Hematopoietic multipotent progenitor cell (in vitro differentiated cells): ENCODE data around the gene CPHXL2. TPM values are rescaled to one million over a fixed set of nuclear protein-coding genes. Genes with fewer than 3 reads are reported as not detected.

Source experiments
- DNase-seq, 3 donors: peaks; one replicate each; pipeline ENCODE4 v3.0.0-alpha.2; 2011 to 2015; ENCODE audit warnings: low read depth in 2 of 3, low spot score in 2 of 3
- total RNA-seq: library from RNA; depleted of rRNA; stranded (reverse); fragments of >200 nt; gene quantifications from one replicate; pipeline ENCODE4 v1.2.3, GENCODE V29; 2012

The CPHXL2 gene
- total RNA-seq, result not detected

DNA sequence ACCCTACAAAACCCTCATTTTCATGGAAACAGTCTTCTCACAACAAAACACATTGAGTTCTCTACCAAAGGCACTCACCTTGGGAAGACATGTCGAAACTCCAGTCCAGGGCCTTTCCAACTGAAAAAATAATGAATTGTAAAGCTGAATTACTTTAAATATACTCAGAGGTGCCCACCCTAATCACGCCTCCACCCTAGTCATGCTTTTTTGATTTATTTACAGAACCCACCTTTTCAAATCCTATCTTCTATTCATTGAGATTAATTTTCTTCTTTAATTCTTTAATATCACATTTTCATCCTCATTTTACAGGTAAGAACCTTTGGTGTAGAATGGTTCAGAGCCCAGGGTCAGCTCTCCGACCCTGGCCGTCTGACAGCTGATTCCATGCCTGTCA is at the start of gene CPHXL2:
CPHXL2 (minus strand) TSS at position 101 of the 400 bp plus-strand sequence; CDS start at position 91, 10 bp downstream.
- no peak for DNase-seq

- DNase-seq, result no peak
Observed at GRCh38 chr16:75726390-75726789, 49.6 kb upstream of the CPHXL2 start, which contains the start of gene CPHXL. Gene CPHXL, minus strand, starts transcription at chr16:75726490. Its CDS starts 48 bp downstream, at chr16:75726442.

DNA sequence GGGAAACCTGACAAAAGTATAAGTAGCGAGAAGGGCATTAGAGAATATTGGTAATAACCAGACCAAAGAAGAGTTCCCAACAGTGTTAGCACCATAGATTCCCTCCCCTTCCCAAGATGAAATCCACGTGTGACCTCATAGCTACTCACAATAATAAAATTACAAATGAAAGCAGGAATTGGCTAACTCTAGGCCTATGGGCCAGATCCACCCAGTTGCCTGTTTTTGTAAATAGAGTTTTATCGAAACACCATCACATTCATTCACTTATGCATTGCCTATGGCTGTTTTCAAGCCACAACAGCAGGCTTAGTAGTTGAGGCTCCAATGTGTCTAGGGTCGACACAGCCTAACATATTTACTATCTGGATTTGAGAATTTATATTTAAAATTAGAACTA is 41.6 kb upstream of the CPHXL2 start:
- DNase-seq, result no peak

GRCh38 chr16:75714661-75715060 is 37.9 kb upstream of the CPHXL2 start:
- DNase-seq, result no peak

- peak in 1 of 3 donors; percentile 10 for DNase-seq
Observed at GRCh38 chr16:75710344-75710743, 33.5 kb upstream of the CPHXL2 start.

- DNase-seq, result no peak
Observed at GRCh38 chr16:75703306-75703705, 26.5 kb upstream of the CPHXL2 start.

GRCh38 chr16:75702242-75702641 is 25.4 kb upstream of the CPHXL2 start:
- DNase-seq, result no peak

DNA sequence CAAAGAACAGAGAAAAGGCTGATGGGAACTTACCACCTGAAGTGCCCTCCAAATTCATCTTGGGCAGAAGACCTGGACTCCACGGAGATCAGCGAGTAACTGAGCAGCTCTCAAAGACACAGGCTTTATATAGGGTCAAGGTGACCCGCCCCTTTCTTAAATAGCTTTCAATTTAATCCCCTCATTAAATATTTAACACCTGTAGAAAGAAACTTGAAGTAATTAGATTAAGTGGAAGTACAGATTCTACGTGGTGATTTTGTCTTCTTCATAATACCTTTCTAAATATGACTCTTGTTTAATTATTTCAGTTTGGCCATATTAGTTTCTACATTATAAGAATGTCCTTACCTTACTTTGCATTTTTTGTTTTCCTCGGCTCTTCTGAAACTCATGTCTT is 24.6 kb upstream of the CPHXL2 start, which contains the start of gene DUXB:
DUXB (minus strand) TSS at position 101 of the 400 bp plus-strand sequence; CDS start at position 58, 43 bp downstream.
- DNase-seq, result no peak

DNA sequence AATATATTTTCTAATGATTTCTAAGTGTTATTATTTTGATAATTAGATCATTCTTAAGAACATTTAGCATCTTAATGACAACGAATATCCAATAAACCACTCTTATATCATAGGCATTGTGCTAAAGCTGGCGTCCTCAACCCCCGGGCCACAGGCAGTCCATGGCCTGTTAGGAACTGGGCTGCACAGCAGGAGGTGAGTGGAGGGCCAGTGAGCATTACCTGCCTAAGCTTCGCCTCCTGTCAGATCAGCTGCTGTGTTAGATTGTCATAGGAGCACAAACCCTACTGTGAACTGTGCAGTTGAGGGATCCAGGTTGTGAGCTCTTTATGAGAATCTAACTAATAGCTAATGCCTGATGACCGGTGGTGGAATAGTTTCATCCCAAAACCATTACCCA is 20.8 kb upstream of the CPHXL2 start:
- no peak for DNase-seq

- no peak for DNase-seq
Observed at GRCh38 chr16:75695708-75696107, 18.9 kb upstream of the CPHXL2 start.

GRCh38 chr16:75687361-75687760 is 10.6 kb upstream of the CPHXL2 start:
- DNase-seq, result no peak

GRCh38 chr16:75682308-75682707 is 5.5 kb upstream of the CPHXL2 start:
- no peak for DNase-seq

DNA sequence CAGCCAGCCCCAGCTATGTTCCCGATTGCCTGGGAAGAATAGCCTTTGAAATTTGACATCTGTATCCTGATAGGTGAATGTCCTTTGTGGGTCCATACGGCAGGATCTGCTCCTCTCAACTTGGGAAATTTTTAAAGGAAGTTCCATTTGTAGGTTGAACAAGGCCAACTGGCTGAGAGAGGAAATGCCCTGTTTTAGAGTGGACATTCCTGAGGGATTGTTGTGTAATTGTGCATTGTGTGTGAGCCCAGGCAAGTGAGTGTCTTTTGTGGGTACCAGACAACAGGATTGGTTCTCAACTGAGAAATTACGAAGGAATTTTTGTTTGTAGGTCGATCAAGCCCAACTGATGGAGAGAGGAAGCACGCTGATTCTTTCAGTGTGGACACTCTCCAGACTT is 2.6 kb upstream of the CPHXL2 start:
- DNase-seq, result no peak

DNA sequence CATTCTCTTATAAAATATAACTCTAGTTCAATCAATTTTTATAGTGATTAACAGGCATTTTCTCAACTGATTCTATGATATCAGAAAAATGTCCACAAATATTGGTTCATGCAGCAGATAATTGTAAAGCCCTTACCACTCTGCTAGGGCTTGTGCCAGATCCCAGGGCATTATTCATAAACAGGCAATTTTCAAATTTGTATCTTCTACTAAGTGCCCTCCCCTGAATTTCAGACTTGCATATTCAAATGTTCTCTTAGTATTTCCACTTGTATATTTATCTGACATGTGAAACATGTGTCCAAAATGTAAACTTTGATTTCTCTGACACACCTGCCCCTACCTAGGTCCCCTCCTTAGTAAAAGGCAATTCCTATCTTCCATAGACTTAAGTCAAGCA is 9.3 kb downstream of the CPHXL2 start:
- DNase-seq, result no peak

- DNase-seq, result no peak
Observed at GRCh38 chr16:75660726-75661302, 16.0 kb downstream of the CPHXL2 start.

- DNase-seq, result no peak
Observed at GRCh38 chr16:75660321-75660720, 16.5 kb downstream of the CPHXL2 start.

DNA sequence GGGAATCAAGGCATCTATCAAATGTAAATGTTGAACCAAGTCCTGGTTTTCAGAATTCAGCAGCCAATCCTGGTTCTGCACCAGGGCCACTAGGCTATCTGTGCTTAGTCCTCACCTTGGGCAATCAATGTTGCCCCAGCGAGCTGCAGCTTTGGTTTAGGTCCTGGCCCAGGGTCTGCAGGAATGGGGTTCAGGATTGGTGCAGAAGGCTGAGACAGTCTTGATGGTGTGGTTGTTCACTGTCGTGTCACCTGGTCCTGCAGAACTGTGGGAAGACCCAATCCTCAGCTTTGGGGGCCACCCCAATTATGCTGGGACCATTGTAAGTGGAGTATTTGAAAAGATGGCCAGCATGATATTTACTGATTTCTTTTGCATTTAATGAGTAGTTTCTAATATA is 18.6 kb downstream of the CPHXL2 start:
- no peak for DNase-seq

GRCh38 chr16:75653922-75654321 is 22.9 kb downstream of the CPHXL2 start:
- DNase-seq, result no peak

GRCh38 chr16:75648265-75649076 is 28.3 kb downstream of the CPHXL2 start:
- peak; percentile 74 to 89 (median 86) for DNase-seq

- peak; percentile 89 to 94 (median 94) for DNase-seq
Observed at GRCh38 chr16:75647492-75648264, 29.1 kb downstream of the CPHXL2 start, which contains the start of the genes KARS1 and TERF2IP. Gene KARS1, minus strand, starts transcription at chr16:75647665. Its CDS starts 26 bp downstream, at chr16:75647639. Gene TERF2IP, plus strand, starts transcription at chr16:75647773. Its CDS starts 110 bp downstream, at chr16:75647883.

GRCh38 chr16:75647112-75647491 is 29.7 kb downstream of the CPHXL2 start:
- no peak for DNase-seq
